ENCODE data around the gene IL19.
A peak's percentile ranks its signal among the peaks of the same experiment; 100 is the strongest.

Gene IL19

DNA sequence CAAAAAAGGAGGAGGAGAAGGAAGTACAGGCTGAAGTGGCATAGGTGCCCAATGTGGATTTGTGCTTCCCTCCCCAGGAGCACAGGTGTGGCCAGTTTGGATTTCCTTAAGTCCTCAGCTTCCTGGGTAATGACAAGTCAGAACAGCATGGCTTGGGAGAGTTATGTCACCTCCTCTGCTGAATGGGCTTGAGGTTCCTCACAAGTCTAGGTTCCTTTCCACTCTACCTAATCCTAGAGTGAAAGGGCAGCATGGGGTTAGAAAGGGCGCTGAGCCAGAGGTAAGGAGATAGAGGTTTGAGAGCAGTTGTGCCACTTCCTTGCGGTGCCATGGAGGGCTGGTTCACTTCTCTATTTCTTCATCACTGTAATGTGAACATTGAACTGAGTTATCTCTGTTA, 59.3 kb downstream of the IL19 start:
- H3K4me3 ChIP-seq (ENCODE audit: low read depth, low read length), result no peak overlapping the region
- TF ChIP-seq, protein P1, sequence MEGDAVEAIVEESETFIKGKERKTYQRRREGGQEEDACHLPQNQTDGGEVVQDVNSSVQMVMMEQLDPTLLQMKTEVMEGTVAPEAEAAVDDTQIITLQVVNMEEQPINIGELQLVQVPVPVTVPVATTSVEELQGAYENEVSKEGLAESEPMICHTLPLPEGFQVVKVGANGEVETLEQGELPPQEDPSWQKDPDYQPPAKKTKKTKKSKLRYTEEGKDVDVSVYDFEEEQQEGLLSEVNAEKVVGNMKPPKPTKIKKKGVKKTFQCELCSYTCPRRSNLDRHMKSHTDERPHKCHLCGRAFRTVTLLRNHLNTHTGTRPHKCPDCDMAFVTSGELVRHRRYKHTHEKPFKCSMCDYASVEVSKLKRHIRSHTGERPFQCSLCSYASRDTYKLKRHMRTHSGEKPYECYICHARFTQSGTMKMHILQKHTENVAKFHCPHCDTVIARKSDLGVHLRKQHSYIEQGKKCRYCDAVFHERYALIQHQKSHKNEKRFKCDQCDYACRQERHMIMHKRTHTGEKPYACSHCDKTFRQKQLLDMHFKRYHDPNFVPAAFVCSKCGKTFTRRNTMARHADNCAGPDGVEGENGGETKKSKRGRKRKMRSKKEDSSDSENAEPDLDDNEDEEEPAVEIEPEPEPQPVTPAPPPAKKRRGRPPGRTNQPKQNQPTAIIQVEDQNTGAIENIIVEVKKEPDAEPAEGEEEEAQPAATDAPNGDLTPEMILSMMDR (IDR thresholded peaks at IDR 0.05; ENCODE audit: insufficient read depth, low read depth, low read length, missing control alignments), result no peak
- DNase-seq (ENCODE audit: low read depth), result peak; percentile 38

- TF ChIP-seq, protein P1 (IDR thresholded peaks at IDR 0.05; ENCODE audit: insufficient read depth, low read depth, low read length, missing control alignments), result no peak
- H3K4me3 ChIP-seq (ENCODE audit: low read depth, low read length), result no peak overlapping the region
- peak; percentile 38 for DNase-seq (ENCODE audit: low read depth)
Observed at GRCh38 chr1:206831650-206832049, 61.1 kb downstream of the IL19 start.

GRCh38 chr1:206832352-206832880, 61.8 kb downstream of the IL19 start:
- no peak overlapping the region for H3K4me3 ChIP-seq (ENCODE audit: low read depth, low read length)
- DNase-seq (ENCODE audit: low read depth), result no peak
- TF ChIP-seq, protein P1 (IDR thresholded peaks at IDR 0.05; ENCODE audit: insufficient read depth, low read depth, low read length, missing control alignments), result no peak

GRCh38 chr1:206833106-206833680, 62.6 kb downstream of the IL19 start:
- TF ChIP-seq, protein P1 (IDR thresholded peaks at IDR 0.05; ENCODE audit: insufficient read depth, low read depth, low read length, missing control alignments), result no peak
- no peak overlapping the region for H3K4me3 ChIP-seq (ENCODE audit: low read depth, low read length)
- peak; percentile 19 for DNase-seq (ENCODE audit: low read depth)

DNA sequence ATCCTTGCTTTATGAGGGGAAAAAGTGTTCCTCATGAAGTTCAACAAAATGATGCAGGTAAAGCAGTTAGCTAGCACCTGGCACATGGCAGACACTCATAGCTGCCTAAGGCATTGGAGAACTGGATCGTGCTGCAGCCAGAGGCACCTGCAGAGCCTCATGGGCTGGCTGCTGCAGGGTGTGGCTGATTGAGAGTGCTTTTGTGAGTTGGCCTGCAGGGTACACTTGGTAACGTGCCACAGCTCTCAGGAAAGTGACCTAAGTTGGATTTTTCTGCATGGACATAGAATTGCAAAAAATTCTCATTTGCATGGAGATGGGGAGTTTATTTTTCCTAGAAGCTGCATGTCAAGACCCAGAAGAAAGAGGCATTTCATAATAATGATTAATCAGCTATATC, 63.2 kb downstream of the IL19 start:
- TF ChIP-seq, protein P1 (IDR thresholded peaks at IDR 0.05; ENCODE audit: insufficient read depth, low read depth, low read length, missing control alignments), result no peak
- DNase-seq (ENCODE audit: low read depth), result no peak
- H3K4me3 ChIP-seq (ENCODE audit: low read depth, low read length), result no peak overlapping the region

DNA sequence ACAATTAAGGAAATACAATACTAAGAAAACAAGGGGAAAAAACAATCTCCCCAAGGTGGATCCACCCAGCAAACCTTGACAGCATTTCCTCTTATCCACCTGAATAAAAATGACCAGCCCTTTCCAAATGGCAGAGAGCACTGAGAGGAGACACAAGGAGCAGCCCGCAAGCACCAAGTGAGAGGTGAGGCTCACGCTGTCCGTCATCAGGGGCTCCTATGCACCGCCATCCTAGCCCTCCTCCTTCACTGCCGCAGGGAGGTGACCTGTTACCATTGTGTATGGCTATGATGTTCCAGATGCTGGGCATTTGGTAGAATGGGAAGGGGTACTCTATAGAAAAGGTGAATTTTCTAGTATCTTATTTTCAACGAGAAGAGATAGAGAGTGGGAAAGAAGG, 63.6 kb downstream of the IL19 start:
- TF ChIP-seq, protein P1 (IDR thresholded peaks at IDR 0.05; ENCODE audit: insufficient read depth, low read depth, low read length, missing control alignments), result no peak
- DNase-seq (ENCODE audit: low read depth), result no peak
- no peak overlapping the region for H3K4me3 ChIP-seq (ENCODE audit: low read depth, low read length)

DNA sequence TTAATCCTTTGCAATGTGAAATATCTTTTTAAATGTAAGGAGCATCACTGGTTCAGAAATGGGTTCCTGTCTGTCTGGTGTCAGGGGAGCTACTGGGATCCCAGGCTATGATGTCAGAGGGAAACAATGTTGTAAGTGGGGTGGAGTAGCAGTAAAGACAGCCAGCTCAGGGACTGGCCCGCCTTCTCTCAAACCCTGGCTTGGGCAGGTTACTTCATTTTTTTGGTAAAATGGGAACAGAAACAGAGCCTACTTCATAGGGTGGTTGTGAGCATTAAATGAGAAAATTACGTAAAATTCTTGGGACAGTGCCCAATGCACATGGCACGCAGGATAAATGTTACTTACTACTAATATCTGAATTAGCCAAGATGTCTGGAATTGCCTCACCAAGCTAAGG, 64.1 kb downstream of the IL19 start:
- DNase-seq (ENCODE audit: low read depth), result no peak
- no peak overlapping the region for H3K4me3 ChIP-seq (ENCODE audit: low read depth, low read length)
- TF ChIP-seq, protein P1 (IDR thresholded peaks at IDR 0.05; ENCODE audit: insufficient read depth, low read depth, low read length, missing control alignments), result no peak

Data from GM12865 (cell line).